Measurements from ENCODE around the gene CD7. TPM values are rescaled to one million over a fixed set of nuclear protein-coding genes. Genes with fewer than 3 reads are reported as not detected.

CD7 gene
- total and polyA plus RNA-seq, 2 donors (not counting 1 experiment from before 2014, with no cell fraction given): 0.67 to 1.3 TPM

DNA sequence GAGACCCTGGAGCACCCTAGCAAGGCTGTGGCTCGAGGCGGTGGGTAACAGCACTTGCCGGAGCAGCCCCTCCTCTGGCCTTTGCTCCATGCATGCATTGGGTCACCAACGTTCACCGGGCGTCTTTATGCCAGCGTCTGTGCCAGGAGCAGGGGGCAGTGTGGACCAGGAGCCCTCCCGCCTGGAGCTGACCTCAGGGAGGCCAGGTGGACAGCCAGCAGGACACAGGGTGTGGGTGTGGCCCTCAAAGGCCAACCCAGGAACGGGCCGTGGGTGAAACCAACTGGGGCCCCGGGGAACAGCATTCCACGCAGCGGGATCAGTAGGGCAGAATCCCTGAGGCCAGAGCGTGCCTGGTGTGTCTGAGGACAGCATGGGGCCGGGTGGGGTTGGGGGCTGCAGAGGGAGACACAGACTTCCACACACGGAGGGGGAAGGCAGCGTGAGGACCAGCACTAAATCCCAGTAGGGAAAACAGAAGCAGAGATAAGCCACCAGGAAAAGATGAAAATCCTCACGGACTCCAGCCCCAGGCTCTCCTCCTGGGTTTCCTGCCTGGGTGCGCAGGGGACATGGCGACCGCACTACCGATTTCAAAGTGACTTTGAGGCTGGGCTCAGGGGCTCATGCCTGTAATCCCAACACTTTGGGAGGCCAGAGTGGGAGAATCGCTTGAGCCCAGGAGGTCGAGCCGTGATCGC, 2.9 kb upstream of the CD7 start:
- Mint-ChIP-seq H3K27ac (no peak overlapping the region), H3K4me1 (peaks cover 11% of the 10 kb centered on the region), H3K4me3 (no peak overlapping the region), H3K27me3 (peaks cover 6% of the 10 kb centered on the region), H3K9me3 (ENCODE audit: insufficient read depth) (no peaks in the 10 kb centered on the region)
- intact Hi-C loops (cut with micrococcal nuclease): no loop called here
- ATAC-seq (ENCODE audit: low read depth): no peak
- no peaks in the 10 kb centered on the region for H4K20me1 ChIP-seq (ENCODE audit: control insufficient read depth, insufficient read depth, low read length, poor library complexity, severe bottlenecking)
- peaks cover 0 to 20% (median 10%) of the 10 kb centered on the region in 4 experiments for H3K27me3 ChIP-seq (replicated peaks in 1 of 4; ENCODE audit: control extremely low read depth in 1 of 4, control insufficient read depth in 3 of 4, insufficient read depth in 4 of 4, low read length in 3 of 4)
- CTCF ChIA-PET: interaction anchor here (0.6 to 6.7 kb wide), 9 partner anchors 15 to 634 kb away, joined by 3 to 68 read pairs (median 8); no protein-coding TSS in a partner anchor
- H2AFZ ChIP-seq (ENCODE audit: insufficient read depth, low read depth, low read length, poor library complexity, severe bottlenecking): no peak overlapping the region
- peaks cover 0 to 23% (median 0%) of the 10 kb centered on the region in 3 donors for H3K9me3 ChIP-seq (ENCODE audit: control extremely low read depth in 1 of 3, control insufficient read depth in 2 of 3, insufficient read depth in 1 of 3, low read length in 2 of 3)
- H3K36me3 ChIP-seq (replicated peaks in 1 of 2; ENCODE audit: control extremely low read depth in 1 of 2, control insufficient read depth in 1 of 2, extremely low read depth in 1 of 2, insufficient read depth in 2 of 2, low read length in 1 of 2): no peaks in the 10 kb centered on the region
- peaks cover 19 to 21% of the 10 kb centered on the region in 2 donors for H3K4me1 ChIP-seq (ENCODE audit: control insufficient read depth in 2 of 2, insufficient read depth in 2 of 2, low read length in 2 of 2)
- no peak overlapping the region for H3K4me3 ChIP-seq (ENCODE audit: control extremely low read depth in 1 of 5, extremely low read depth in 1 of 5, insufficient read depth in 1 of 5, low read depth in 2 of 5, low read length in 4 of 5)
- POLR2A ChIA-PET: interaction anchor here (0.6 to 1.0 kb wide), 2 partner anchors 22 to 114 kb away, joined by 6 to 11 read pairs; no protein-coding TSS in a partner anchor
- TF ChIP-seq EZH2 (IDR thresholded peaks at IDR 0.05; ENCODE audit: borderline replicate concordance, insufficient read depth, low read depth, low read length, poor library complexity, severe bottlenecking): no peak
- TF ChIP-seq, protein P1, sequence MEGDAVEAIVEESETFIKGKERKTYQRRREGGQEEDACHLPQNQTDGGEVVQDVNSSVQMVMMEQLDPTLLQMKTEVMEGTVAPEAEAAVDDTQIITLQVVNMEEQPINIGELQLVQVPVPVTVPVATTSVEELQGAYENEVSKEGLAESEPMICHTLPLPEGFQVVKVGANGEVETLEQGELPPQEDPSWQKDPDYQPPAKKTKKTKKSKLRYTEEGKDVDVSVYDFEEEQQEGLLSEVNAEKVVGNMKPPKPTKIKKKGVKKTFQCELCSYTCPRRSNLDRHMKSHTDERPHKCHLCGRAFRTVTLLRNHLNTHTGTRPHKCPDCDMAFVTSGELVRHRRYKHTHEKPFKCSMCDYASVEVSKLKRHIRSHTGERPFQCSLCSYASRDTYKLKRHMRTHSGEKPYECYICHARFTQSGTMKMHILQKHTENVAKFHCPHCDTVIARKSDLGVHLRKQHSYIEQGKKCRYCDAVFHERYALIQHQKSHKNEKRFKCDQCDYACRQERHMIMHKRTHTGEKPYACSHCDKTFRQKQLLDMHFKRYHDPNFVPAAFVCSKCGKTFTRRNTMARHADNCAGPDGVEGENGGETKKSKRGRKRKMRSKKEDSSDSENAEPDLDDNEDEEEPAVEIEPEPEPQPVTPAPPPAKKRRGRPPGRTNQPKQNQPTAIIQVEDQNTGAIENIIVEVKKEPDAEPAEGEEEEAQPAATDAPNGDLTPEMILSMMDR (IDR thresholded peaks at IDR 0.05): no peak
- H3K4me2 ChIP-seq (replicated peaks; ENCODE audit: low read depth, low read length, poor library complexity, severe bottlenecking): no peak overlapping the region
- WGBS (ENCODE audit: insufficient coverage): 93% methylated on average over 22 of the region's 26 CpGs
- no peak overlapping the region for H3K27ac ChIP-seq (ENCODE audit: low read length in 2 of 2)
- no peaks in the 10 kb centered on the region for H3K79me2 ChIP-seq (ENCODE audit: control insufficient read depth, insufficient read depth, low read length)
- no peak overlapping the region for H3K9ac ChIP-seq (ENCODE audit: low read length)
- no peak for DNase-seq

- H3K4me2 ChIP-seq (replicated peaks; ENCODE audit: low read depth, low read length, poor library complexity, severe bottlenecking): no peak overlapping the region
- H3K79me2 ChIP-seq (ENCODE audit: control insufficient read depth, insufficient read depth, low read length): no peaks in the 10 kb centered on the region
- Mint-ChIP-seq H3K27me3 (peaks cover 6% of the 10 kb centered on the region), H3K27ac (no peak overlapping the region), H3K4me1 (peaks cover 13% of the 10 kb centered on the region), H3K9me3 (ENCODE audit: insufficient read depth) (no peaks in the 10 kb centered on the region), H3K4me3 (no peak overlapping the region)
- H3K27me3 ChIP-seq (replicated peaks in 1 of 4; ENCODE audit: control extremely low read depth in 1 of 4, control insufficient read depth in 3 of 4, insufficient read depth in 4 of 4, low read length in 3 of 4): peaks cover 0 to 25% (median 10%) of the 10 kb centered on the region in 4 experiments
- H3K9ac ChIP-seq (ENCODE audit: low read length): no peak overlapping the region
- DNase-seq (no peak), ATAC-seq (ENCODE audit: low read depth) (no peak)
- ChIA-PET POLR2A (no interaction called here), CTCF (interaction anchor here (4.9 kb wide), 1 partner anchor 19 kb away, joined by 68 read pairs; no protein-coding TSS in a partner anchor)
- no peak overlapping the region for H2AFZ ChIP-seq (ENCODE audit: insufficient read depth, low read depth, low read length, poor library complexity, severe bottlenecking)
- no peaks in the 10 kb centered on the region for H4K20me1 ChIP-seq (ENCODE audit: control insufficient read depth, insufficient read depth, low read length, poor library complexity, severe bottlenecking)
- no peaks in the 10 kb centered on the region for H3K36me3 ChIP-seq (replicated peaks in 1 of 2; ENCODE audit: control extremely low read depth in 1 of 2, control insufficient read depth in 1 of 2, extremely low read depth in 1 of 2, insufficient read depth in 2 of 2, low read length in 1 of 2)
- TF ChIP-seq, protein P1 (IDR thresholded peaks at IDR 0.05): no peak
- no peak for TF ChIP-seq EZH2 (IDR thresholded peaks at IDR 0.05; ENCODE audit: borderline replicate concordance, insufficient read depth, low read depth, low read length, poor library complexity, severe bottlenecking)
- H3K4me1 ChIP-seq (ENCODE audit: control insufficient read depth in 2 of 2, insufficient read depth in 2 of 2, low read length in 2 of 2): peaks cover 24 to 27% of the 10 kb centered on the region in 2 donors
- no peak overlapping the region for H3K4me3 ChIP-seq (ENCODE audit: control extremely low read depth in 1 of 5, extremely low read depth in 1 of 5, insufficient read depth in 1 of 5, low read depth in 2 of 5, low read length in 4 of 5)
- intact Hi-C loops (cut with micrococcal nuclease): no loop called here
- peaks cover 0 to 28% (median 0%) of the 10 kb centered on the region in 3 donors for H3K9me3 ChIP-seq (ENCODE audit: control extremely low read depth in 1 of 3, control insufficient read depth in 2 of 3, insufficient read depth in 1 of 3, low read length in 2 of 3)
- WGBS (ENCODE audit: insufficient coverage): 98% methylated on average over 35 of the region's 35 CpGs
- no peak overlapping the region for H3K27ac ChIP-seq (ENCODE audit: low read length in 2 of 2)
Observed at GRCh38 chr17:82319619-82320062, 2.2 kb upstream of the CD7 start.
